OCI-LY3 (cell line): ENCODE data around the gene ANKRD42.

ENCODE experiments used
- H2AFZ ChIP-seq: fragments of 200-600, 300-600 bp; shearing (Covaris generic); 2 replicates; pipeline ENCODE4 v1.6.0; 2014; ENCODE audit warnings: antibody characterized with exemption, low read depth, low read length
- H3K27ac ChIP-seq: fragments of 200-600, 300-600 bp; sonication (generic); 2 replicates; pipeline ENCODE4 v1.5.1; 2014; ENCODE audit warnings: mild to moderate bottlenecking, low read length, moderate library complexity, mixed read lengths
- H3K27me3 ChIP-seq: fragments of 200-600, 300-600 bp; sonication (generic); 2 replicates; pipeline ENCODE4 v1.6.1; 2014; ENCODE audit warnings: low read depth, low read length, mixed read lengths
- H3K36me3 ChIP-seq: fragments of 200-600, 300-600 bp; sonication (generic); replicated peaks from 2 replicates; pipeline ENCODE3; 2014; ENCODE audit warnings: low read depth, low read length, mixed read lengths
- H3K4me1 ChIP-seq: fragments of 300-600, 200-600 bp; sonication (generic); 2 replicates; pipeline ENCODE4 v1.6.1; 2014; ENCODE audit warnings: low read length, mixed read lengths
- H3K4me2 ChIP-seq: fragments of 200-600, 300-600 bp; sonication (generic); 2 replicates; pipeline ENCODE4 v1.6.1; 2014; ENCODE audit warnings: low read length, mixed read lengths
- H3K4me3 ChIP-seq: fragments of 300-600, 200-600 bp; sonication (generic); 2 replicates; pipeline ENCODE4 v1.5.1; 2014; ENCODE audit warnings: antibody characterized with exemption, mild to moderate bottlenecking, low read length, moderate library complexity
- H3K79me2 ChIP-seq: fragments of 300-600, 200-600 bp; shearing (Covaris generic); 2 replicates; pipeline ENCODE4 v1.6.1; 2014; ENCODE audit warnings: mild to moderate bottlenecking, low read length, mixed read lengths
- H3K9ac ChIP-seq: fragments of 300-600, 200-600 bp; shearing (Covaris generic); 2 replicates; pipeline ENCODE4 v1.6.0; 2014; ENCODE audit warnings: mild to moderate bottlenecking, low read length, moderate library complexity
- H3K9me3 ChIP-seq: fragments of 200-600, 300-600 bp; shearing (Covaris generic); 2 replicates; pipeline ENCODE4 v1.6.1; 2014; ENCODE audit warnings: low read length, mixed read lengths; ENCODE audit not compliant: insufficient read depth
- H4K20me1 ChIP-seq: fragments of 200-600, 300-600 bp; sonication (generic); 2 replicates; pipeline ENCODE4 v1.6.1; 2016; ENCODE audit warnings: low read length, mixed read lengths; ENCODE audit not compliant: insufficient read depth
- CTCF ChIP-seq: fragments of 200-600, 300-600 bp; sonication (generic); IDR thresholded peaks from 2 replicates; pipeline ENCODE4 v1.5.1; 2014; ENCODE audit warnings: antibody characterized with exemption, low read length, low read depth
- EZH2phosphoT487 ChIP-seq: fragments of 200-600 bp; shearing (Covaris generic); IDR thresholded peaks from 2 replicates; pipeline ENCODE4 v1.6.1; 2018; ENCODE audit warnings: antibody characterized with exemption, mixed run types, low read depth

ANKRD42 gene

GRCh38 chr11:83175815-83176214 lies 17.7 kb upstream of the ANKRD42 start:
- Histone ChIP-seq H3K4me2 (no peak overlapping the region), H3K79me2 (peaks cover 94% of the 10 kb centered on the region), H2AFZ (no peak overlapping the region), H3K9me3 (no peaks in the 10 kb centered on the region), H3K36me3 (peaks cover 57% of the 10 kb centered on the region), H3K27me3 (no peaks in the 10 kb centered on the region), H4K20me1 (peaks cover 65% of the 10 kb centered on the region), H3K4me3 (no peak overlapping the region), H3K27ac (no peak overlapping the region), H3K4me1 (peaks cover 24% of the 10 kb centered on the region), H3K9ac (no peak overlapping the region)
- no peak for TF ChIP-seq EZH2phosphoT487
- TF ChIP-seq CTCF: no peak

- Histone ChIP-seq H3K9me3 (no peaks in the 10 kb centered on the region), H3K36me3 (peaks cover 69% of the 10 kb centered on the region), H3K4me3 (no peak overlapping the region), H3K9ac (no peak overlapping the region), H3K27ac (no peak overlapping the region), H3K4me1 (peaks cover 11% of the 10 kb centered on the region), H3K27me3 (no peaks in the 10 kb centered on the region), H3K4me2 (no peak overlapping the region), H4K20me1 (peaks cover 25% of the 10 kb centered on the region), H2AFZ (no peak overlapping the region), H3K79me2 (peaks cover 53% of the 10 kb centered on the region)
- no peak for TF ChIP-seq CTCF
- TF ChIP-seq EZH2phosphoT487: no peak
Measured at GRCh38 chr11:83181815-83182214, 11.7 kb upstream of the ANKRD42 start.

- peaks cover 11% of the 10 kb centered on the region for H3K4me1 ChIP-seq
- no peak overlapping the region for H3K9ac ChIP-seq
- H3K9me3 ChIP-seq: no peaks in the 10 kb centered on the region
- H4K20me1 ChIP-seq: peaks cover 14% of the 10 kb centered on the region; the same call in 1 of the 2 replicates
- TF ChIP-seq EZH2phosphoT487: no peak
- TF ChIP-seq CTCF: no peak
- H3K36me3 ChIP-seq: peaks cover 49% of the 10 kb centered on the region
- peaks cover 20% of the 10 kb centered on the region for H3K79me2 ChIP-seq
- no peak overlapping the region for H2AFZ ChIP-seq
- no peak overlapping the region for H3K4me3 ChIP-seq
- H3K27ac ChIP-seq: no peak overlapping the region
- no peaks in the 10 kb centered on the region for H3K27me3 ChIP-seq
- H3K4me2 ChIP-seq: no peak overlapping the region
Measured at GRCh38 chr11:83185767-83186166, 7.7 kb upstream of the ANKRD42 start.

GRCh38 chr11:83187465-83187864 lies 6.0 kb upstream of the ANKRD42 start:
- H3K9ac ChIP-seq: no peak overlapping the region
- H2AFZ ChIP-seq: no peak overlapping the region
- peaks cover 14% of the 10 kb centered on the region for H3K4me1 ChIP-seq
- 0 out of 2 replicates have a peak, but pooled peaks cover 8% of the 10 kb centered on the region for H4K20me1 ChIP-seq
- peaks cover 39% of the 10 kb centered on the region for H3K36me3 ChIP-seq
- TF ChIP-seq EZH2phosphoT487 (no peak), CTCF (no peak)
- peaks cover 18% of the 10 kb centered on the region for H3K79me2 ChIP-seq
- no peaks in the 10 kb centered on the region for H3K27me3 ChIP-seq
- no peaks in the 10 kb centered on the region for H3K9me3 ChIP-seq
- H3K4me2 ChIP-seq: no peak overlapping the region
- H3K27ac ChIP-seq: no peak overlapping the region
- H3K4me3 ChIP-seq: no peak overlapping the region
